Measurements from ENCODE around the gene OTUD3.

DNA sequence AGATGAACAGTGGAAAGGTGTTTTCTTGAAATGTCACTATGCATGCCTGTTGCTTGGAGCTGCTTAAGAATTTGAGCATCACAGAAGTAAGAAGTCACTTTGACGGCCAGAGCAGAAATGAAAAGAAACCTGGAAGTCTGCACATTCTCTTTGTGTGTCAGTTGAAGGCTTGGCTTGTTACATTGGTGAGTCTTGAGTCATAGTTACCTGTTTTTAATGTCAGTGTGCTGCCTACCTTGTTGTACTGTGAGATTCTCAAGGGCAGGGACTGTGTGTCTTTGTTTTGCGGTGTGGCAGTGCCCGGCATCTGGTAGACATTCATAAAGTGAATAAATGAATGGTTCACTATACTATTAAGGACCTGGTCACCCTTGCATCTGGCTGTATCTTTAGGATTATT is 9.9 kb downstream of the OTUD3 start:
- TF ChIP-seq, protein P1, sequence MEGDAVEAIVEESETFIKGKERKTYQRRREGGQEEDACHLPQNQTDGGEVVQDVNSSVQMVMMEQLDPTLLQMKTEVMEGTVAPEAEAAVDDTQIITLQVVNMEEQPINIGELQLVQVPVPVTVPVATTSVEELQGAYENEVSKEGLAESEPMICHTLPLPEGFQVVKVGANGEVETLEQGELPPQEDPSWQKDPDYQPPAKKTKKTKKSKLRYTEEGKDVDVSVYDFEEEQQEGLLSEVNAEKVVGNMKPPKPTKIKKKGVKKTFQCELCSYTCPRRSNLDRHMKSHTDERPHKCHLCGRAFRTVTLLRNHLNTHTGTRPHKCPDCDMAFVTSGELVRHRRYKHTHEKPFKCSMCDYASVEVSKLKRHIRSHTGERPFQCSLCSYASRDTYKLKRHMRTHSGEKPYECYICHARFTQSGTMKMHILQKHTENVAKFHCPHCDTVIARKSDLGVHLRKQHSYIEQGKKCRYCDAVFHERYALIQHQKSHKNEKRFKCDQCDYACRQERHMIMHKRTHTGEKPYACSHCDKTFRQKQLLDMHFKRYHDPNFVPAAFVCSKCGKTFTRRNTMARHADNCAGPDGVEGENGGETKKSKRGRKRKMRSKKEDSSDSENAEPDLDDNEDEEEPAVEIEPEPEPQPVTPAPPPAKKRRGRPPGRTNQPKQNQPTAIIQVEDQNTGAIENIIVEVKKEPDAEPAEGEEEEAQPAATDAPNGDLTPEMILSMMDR (IDR thresholded peaks at IDR 0.05): no peak
- no peak for TF ChIP-seq POLR2A (IDR thresholded peaks at IDR 0.05)

Data from esophagus squamous epithelium (tissue), 4 donors.